ENCODE results near the gene GGCT.
"Not testable (repeated sequence)": the region's sequence is repeated elsewhere in the genome, so short reads cannot be mapped to it uniquely, and the experiment has no call there.

Gene GGCT

GRCh38 chr7:30515761-30516160 is 11.1 kb upstream of the GGCT start:
- no peak for DNase-seq (ENCODE audit: low read depth)

DNA sequence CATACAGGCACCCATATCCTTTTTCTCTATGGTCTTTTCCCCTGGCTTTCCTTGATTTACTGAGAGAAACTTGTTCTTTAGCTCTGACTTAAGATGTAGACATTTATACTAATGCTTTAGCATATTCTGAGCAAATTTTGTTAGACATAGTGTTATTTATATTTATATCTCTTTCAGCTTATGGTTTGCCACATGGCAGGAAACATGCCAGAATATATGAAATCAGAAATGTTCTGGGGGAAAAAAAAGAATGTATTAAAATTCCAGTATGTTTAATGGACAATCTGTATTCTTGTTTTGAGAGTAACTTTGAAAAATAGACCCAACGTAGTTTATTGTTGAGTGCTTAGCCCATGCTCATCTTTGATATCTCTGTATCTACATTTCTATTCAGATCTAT is 10.1 kb upstream of the GGCT start:
- DNase-seq (ENCODE audit: low read depth), result no peak

DNA sequence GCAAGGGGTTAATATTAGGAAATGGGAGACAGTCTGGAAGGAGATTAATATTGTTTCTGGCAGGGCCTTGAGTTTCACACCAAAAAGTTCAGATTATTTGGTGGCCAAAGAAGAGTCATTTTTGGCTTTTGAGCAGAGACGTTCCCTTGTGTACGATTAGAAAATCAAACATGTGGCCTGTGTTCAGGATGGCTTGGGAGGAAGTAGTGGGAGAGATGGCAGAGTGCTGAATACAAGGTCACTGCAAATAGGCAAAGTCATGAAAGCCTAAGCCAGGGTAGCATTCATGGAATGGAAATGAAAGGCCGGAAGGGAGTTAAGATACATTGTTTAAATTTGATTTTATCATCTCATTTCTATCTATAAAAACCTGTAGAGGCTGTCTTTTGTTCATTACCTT is 9.5 kb upstream of the GGCT start:
- DNase-seq (ENCODE audit: low read depth), result no peak

GRCh38 chr7:30513762-30514161 is 9.1 kb upstream of the GGCT start:
- no peak for DNase-seq (ENCODE audit: low read depth)

- DNase-seq (ENCODE audit: low read depth), result no peak
These were observed 7.5 kb upstream of the GGCT start for GRCh38 chr7:30511973-30512662.

GRCh38 chr7:30511494-30511893 is 6.9 kb upstream of the GGCT start:
- no peak for DNase-seq (ENCODE audit: low read depth)

DNA sequence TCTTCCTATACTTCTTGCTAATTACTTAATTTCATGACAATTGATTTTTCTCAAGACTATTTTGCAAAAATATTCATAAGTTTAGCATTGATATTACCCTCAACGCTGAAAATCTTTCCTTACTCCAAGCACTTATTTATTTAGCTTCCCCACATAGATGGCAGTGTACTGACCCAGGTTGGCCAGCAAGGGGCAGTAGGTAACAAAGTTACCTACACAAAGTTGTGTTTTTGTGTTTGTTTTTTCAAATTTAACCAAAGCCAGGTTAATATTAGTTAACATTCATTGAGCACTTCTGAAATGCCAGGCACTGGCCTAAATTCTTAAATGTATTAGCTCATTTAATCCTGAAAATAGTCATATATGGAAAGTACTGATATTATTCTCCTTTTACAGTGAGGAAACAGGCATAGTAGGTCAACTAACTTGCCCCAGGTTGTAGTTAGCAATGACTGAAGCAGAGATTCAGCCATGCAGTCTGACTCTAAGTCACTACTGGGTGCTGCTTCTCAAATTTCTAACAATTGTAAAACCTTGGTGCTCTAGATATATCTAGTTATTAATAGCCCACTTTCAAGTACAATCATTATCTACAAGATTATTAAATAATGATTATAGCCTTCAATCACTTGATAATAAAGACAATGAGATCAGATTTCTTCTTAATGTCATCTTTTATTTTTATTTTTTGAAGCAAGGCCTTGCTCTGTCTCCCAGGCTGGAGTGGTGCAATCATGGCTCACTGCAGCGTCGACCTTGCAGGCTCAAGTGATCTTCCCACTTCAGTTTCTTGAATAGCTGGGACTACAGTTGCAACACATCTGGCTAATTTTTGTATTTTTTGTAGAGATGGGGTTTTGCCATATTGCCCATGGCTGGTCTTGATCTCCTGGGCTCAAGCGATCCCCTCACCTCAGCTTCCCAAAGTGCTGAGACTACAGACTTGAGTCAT is 5.8 kb upstream of the GGCT start:
- DNase-seq (ENCODE audit: low read depth), result no peak

- DNase-seq (ENCODE audit: low read depth), result not testable (repeated sequence)
These were observed 4.7 kb upstream of the GGCT start for GRCh38 chr7:30509171-30509857.

- not testable (repeated sequence) for DNase-seq (ENCODE audit: low read depth)
These were observed 2.8 kb upstream of the GGCT start for GRCh38 chr7:30507346-30507900.

- DNase-seq (ENCODE audit: low read depth), result no peak
These were observed 607 bp upstream of the GGCT start for GRCh38 chr7:30505174-30505697.

GRCh38 chr7:30503274-30504212 is 1.1 kb downstream of the GGCT start:
- DNase-seq (ENCODE audit: low read depth), result no peak

- no peak for DNase-seq (ENCODE audit: low read depth)
These were observed 2.0 kb downstream of the GGCT start for GRCh38 chr7:30502470-30503251.

DNA sequence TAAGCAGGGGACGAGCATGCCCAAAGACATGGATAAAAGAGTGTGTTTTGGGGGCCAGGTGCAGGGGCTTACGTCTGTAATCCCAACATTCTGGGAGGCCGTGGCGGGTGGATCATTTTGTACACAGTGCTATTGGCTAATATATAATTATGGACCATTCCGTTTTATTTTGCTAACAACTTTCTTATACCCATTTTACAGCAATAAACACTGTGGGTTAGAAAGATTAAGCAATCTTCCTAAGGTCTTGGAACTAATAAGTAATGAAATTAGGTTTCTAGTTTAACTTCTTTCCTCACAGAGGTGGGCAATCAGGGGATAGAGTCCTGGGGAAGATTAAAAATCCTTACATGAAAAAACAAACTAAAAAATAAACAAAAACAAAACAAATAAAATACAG is 3.4 kb downstream of the GGCT start:
- no peak for DNase-seq (ENCODE audit: low read depth)

GRCh38 chr7:30493228-30493627 is 11.4 kb downstream of the GGCT start:
- no peak for DNase-seq (ENCODE audit: low read depth)

DNA sequence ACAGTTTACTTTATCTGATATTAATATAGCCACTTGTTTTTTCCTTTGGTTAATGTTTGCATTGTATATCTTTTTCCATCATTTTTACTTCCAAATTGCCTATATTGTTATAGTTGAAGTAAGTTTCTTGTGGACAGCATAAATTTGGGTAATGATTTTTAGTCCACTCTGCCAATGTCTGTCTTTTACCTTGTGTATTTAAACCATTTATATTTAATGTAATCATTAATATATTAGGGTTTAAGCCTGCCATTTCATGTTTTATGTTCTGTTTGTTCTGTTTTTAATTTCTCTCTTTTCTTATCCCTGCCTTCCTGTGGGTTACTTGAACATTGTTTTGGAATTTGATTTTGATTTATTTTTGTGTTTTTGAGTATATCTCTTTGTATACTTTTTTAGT is 13.2 kb downstream of the GGCT start:
- no peak for DNase-seq (ENCODE audit: low read depth)

GRCh38 chr7:30487371-30487770 is 17.3 kb downstream of the GGCT start:
- DNase-seq (ENCODE audit: low read depth), result no peak

- no peak for DNase-seq (ENCODE audit: low read depth)
These were observed 19.0 kb downstream of the GGCT start for GRCh38 chr7:30485667-30486066.

DNA sequence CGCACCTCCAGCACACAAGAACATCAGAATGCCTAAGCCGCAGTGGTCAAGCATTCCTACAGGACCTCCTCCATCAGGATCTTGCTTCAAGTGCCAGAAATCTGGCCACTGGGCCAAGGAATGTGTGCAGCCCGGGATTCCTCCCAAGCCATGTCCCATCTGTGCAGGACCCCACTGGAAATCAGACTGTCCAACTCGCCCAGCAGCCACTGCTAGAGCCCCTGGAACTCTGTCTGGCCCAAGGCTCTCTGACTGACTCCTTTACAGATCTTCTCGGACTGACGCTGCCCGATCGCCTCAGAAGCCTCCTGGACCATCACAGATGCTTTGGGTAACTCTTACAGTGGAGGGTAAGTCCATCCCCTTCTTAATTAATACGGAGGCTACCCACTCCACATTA is 23.2 kb downstream of the GGCT start:
- not testable (repeated sequence) for DNase-seq (ENCODE audit: low read depth)

- DNase-seq (ENCODE audit: low read depth), result no peak
These were observed 25.2 kb downstream of the GGCT start for GRCh38 chr7:30479202-30480120.

Measured in HS-5 (cell line).